ENCODE results near the gene RAB8A.
"Not testable (repeated sequence)": the region's sequence is repeated elsewhere in the genome, so short reads cannot be mapped to it uniquely, and the experiment has no call there.

The RAB8A gene

DNA sequence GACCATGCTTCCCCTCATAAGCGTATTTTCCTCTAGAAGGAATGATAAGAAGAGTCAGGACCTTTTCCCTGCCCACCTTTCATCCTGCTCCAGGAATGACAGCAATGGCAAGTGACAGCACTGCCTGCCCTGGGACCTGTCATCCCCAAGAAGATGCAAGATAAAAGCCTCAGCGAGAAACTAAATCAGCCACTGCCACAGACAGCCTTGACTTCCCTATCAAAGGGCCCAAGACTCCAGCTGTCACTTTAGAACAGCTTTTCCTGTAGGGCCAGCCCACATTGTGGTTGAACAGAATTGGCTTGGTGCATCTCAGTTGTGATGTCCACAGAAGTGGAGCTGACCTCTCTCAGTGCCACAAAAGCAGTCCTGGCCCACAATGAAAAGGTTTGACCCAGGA lies 1.1 kb downstream of the RAB8A start:
- DNase-seq (ENCODE audit: low read depth, low spot score), result no peak

DNA sequence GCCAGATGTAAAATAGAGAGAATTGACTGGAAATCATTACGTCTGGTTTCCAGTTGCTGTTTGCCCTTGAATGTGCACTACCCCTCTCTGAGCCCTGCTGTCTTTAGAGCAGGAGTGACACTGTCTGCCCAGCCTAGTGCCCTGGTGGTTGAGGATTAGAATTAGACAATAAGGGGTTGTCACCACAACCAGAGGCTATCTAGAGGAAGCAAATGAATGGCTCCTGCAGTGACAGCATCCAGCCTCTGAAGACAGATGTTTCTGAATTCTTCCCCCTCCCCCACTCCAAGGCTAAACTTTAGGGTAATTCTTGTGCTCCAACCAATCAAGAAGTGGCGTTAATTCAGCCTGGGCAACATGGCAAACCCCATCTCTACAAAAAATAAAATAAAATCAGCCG lies 2.0 kb downstream of the RAB8A start:
- DNase-seq (ENCODE audit: low read depth, low spot score), result no peak

DNA sequence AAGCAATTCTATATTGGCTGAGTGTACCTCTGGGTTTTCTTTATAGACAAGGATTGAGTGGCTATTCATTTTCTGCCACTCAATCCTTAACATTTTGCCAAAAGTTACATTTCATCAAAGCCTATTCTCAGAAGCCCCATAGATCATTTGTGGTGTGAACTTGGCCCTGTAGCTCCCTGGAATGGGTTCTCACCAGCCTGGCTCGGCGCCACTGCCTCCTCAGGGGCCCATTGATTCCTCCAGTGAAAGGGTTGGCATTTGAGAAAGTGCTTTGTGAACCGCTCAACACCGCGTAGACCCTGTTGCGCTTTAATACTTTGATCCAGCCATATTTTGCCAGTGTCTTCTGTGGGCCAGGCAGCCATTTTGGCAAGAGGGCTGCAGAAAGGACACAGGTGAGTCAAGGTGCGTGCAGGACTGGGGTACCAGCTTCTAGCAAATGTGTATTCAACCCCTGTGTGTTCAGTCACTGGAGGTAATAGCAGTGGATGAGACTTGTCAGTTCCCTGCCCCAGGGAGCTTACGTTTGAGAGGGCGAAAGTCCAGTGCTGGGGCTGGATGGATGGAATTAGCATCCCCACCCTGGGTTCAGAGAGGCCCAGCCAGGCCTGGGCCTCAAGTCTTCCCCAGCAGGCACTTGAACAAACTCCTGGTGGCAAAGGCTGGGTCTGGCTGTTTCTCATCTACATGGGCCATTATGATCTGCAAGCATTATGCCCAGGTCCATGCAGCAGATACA lies 3.8 kb downstream of the RAB8A start:
- no peak for DNase-seq (ENCODE audit: low read depth, low spot score)

DNA sequence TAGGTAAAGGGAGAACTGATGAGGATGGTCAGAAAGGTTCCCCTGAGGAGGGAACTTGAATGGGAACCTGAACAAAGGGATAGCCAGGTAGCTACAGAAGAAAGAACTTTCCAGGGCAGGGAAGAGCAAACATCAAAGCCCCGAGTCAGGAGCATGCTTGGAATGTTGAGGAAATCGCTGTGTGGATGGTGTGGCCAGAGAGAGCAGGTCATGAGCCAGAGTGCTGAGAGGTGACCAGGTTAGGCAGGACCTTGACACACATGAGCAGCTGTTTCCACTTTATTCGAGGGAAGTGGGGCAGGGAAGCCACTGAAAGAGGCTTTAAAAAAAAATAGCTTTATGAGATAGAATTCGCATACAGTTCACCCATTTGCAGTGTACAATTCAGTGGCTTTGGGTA lies 4.4 kb downstream of the RAB8A start:
- no peak for DNase-seq (ENCODE audit: low read depth, low spot score)

DNA sequence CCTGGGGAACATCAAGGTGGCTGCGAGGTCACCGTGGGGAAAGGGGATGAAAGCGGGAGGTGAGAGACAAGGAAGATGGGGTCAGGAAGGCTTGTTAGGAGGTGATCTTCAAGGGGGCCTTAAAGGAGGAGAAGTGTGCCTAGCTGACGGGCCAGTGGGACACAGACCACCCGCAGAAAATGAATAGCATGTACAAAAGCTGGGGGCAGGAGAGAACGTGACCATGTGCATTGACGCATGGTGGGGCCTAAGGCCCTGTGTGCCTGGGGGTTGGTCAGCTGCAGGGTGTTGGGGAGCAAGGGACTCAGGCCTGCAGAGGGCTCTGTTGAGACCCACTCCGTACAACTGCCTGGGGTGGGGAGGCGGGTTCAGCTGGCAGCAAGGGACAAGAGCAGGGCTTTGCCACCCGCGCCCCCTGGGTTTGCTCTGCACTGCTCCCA lies 5.9 kb downstream of the RAB8A start:
- no peak for DNase-seq (ENCODE audit: low read depth, low spot score)

DNA sequence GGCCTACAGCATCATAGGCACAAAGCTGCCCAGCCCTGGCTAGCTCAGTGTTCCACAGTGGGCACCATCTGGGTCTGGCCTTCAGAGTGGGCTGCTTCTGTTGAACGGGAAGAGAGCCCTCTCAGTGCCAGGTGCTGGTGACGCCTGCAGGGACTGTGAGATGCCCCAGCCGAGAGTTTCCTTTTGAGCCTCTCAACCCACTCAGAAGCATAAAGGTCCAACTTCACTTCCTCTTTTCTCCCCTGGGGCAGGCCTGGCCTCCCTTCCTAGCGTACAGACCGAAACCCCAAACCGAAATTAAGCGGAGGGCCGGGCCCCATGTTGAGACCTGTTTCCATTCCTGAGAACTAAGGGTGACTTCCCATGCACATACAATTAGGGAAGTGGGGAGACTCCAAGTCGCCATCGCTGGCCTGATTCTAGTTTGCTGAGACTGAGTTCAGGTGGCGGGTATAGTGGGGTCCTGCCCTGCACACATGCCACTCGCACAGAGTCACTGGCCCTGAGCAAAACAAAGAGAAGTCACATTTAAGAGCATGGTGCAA lies 6.9 kb downstream of the RAB8A start:
- DNase-seq (ENCODE audit: low read depth, low spot score), result no peak

GRCh38 chr19:16119075-16119857 lies 7.6 kb downstream of the RAB8A start:
- DNase-seq (ENCODE audit: low read depth, low spot score), result not testable (repeated sequence)

DNA sequence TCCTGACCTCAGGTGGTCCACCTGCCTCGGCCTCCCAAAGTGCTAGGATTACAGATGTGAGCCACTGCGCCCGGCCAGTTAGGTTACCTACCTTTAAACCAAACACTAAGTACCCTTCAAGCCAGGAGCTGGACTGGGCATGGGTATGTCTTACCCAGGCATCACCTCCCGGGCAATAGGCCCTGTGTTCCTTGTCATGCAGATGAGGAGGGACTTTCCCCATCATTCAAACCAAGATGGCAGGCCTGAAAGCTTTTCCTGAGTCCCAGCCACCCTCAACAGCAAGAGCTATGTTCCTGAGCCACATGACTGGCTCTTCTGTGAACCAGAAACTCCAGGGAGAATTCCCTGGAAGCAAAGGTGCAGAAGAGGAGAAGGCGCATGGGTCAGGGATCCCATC lies 9.5 kb downstream of the RAB8A start:
- DNase-seq (ENCODE audit: low read depth, low spot score), result no peak

GRCh38 chr19:16121967-16122366 lies 10.3 kb downstream of the RAB8A start:
- DNase-seq (ENCODE audit: low read depth, low spot score), result no peak

DNA sequence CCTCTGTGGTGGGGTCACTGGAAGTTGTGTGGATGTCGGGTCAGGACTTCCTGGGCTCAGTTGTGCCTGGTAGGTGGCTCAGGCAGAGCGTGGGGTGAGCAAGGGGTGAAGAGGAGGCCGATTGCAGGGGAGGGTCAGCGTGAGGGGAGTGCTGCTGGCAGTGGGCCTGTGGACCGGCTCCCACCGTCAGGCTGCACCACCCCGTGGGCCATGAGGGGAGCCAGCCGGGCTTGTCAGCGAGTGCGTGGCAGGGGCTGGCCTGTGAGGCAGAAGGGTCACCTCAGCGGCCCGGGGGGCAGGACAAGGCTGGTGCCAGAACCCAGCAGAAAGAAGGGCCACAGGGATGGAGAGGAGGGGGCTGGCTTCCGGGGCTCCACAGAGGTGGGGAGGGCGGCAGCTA lies 13.3 kb downstream of the RAB8A start:
- no peak for DNase-seq (ENCODE audit: low read depth, low spot score)

DNA sequence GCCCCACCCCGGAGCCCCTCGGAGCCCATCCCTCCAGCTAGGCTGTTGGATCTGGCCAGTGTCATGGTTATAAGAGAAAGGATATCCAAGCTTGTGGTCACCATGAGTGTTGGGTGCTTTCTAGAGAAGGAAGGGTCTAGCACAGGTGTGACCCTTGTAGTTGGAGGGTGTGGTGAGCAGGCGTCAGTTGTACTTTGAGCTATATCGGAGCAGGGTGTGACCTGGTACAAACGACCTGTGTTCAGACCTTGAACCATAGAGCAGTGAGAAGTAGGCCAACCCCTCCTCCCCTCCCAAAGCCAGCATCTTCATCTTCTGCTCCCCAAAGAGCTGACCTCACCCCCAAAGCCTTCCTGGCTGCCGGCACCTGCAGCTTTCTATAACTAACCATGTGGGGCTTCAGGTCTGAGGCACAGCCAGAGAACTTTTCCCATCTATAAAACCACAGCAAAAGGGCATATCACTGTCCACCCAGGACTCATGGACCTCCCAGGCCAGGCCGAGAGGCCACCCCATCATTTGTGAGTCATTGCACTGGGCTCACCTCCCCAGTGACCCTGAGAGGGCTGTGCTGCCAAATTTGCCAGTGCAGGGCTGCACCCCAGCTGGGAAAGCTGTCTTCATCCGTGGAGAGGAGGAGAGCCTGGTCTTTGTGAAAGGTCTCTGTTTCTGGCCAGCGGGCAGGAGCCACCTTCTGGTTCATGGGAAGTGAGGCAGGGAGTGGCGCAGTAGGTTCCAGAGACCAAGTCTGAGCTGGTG lies 14.2 kb downstream of the RAB8A start:
- DNase-seq (ENCODE audit: low read depth, low spot score), result no peak

DNA sequence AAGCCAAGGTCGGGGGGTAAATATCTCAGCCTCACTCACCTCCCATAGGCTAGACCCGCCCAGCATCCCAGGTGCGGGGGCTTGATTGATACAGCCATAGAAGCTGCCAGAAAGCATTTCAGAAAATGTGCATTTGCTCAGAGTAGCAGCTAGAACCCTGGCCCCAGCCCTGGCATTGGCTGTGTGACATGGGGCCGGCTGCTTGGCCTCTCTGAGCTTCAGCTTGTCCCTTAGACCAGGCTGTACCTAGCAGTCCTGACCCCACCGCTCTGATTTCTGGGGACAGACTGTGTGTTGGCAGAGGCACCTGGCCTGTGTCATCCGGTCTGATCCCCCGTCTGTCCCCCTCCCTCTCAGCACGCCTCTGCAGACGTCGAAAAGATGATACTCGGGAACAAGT lies 15.4 kb downstream of the RAB8A start:
- no peak for DNase-seq (ENCODE audit: low read depth, low spot score)

DNA sequence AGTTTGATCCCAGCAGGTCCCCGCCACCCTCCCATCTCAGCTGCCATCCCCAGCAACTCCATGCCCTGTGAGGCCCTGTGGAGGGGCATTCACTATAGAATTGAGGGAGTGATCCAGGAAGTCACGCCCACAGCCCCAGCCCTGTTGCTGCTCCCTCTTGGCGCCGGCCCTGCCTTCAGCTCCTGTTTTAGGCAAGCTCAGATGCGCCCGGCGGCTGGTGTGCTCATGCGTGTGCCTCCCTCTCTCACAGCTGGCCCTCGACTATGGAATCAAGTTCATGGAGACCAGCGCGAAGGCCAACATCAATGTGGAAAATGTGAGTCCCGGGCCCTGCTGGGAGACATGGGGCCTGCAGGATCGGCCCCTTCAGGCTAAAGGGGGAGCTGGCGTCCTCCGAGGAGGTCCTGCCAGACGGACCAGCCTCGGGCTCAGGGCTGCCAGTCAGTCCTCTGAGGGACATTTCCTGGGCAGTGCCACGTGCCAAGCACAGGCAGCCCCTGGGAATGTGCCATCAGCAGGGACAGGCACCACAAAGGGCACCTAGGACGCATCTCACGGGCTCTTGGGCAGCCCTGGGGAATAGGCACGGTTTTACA lies 16.2 kb downstream of the RAB8A start:
- no peak for DNase-seq (ENCODE audit: low read depth, low spot score)

DNA sequence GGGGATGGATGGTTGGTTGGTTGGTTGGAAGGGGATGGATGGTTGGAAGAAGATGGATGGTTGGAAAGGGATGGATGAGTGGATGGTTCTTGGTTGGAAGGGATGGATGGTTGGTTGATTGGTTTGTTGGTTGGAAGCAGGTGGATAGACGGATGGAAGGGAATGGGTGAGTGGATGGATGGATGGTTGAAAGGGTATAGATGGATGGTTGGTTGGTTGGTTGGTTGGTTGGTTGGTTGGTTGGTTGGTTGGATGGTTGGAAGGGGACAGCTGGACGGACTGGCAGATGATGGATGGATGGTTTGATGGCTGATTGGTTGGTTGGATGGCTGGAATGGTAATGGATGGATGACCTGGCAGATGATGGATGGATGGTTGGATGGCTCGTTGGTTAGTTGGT lies 20.0 kb downstream of the RAB8A start:
- no peak for DNase-seq (ENCODE audit: low read depth, low spot score)

DNA sequence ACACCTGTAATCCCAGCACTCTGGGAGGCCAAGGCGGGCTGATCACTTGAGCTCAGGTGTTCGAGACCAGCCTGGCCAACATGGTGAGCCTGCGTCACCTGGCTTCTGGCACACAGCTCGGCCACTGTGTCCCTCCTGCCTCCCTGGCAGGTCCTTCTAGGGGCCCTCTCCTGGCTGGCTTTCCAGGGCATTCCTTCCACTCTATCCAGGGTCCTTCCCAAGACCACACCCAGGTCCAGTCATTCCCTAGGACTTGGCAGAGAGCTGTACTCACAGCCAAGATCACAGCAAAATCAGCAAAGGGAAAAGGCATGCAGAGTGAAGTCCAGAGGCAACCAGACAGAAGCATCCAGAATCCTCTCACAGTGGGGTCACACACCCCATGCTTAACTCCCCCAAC lies 22.1 kb downstream of the RAB8A start:
- DNase-seq (ENCODE audit: low read depth, low spot score), result no peak

DNA sequence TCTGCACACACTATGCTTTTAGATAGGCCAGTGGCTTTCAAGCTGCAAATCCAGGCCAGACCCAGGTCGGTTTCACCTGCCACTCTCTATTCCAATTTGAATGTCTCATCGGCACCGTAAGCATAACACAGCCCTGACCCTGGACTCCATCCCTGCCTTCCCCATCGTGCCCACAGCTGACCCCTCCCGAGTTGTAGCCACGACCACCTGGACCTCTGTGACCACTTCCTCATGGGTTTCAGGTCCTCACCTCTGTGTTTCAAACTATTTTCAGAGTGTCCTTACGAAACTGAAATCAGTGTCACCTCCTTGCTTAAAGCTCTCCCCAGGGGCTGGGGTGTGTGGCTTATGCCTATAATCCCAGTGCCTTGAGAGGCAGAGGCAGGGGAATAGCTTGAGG lies 22.8 kb downstream of the RAB8A start:
- no peak for DNase-seq (ENCODE audit: low read depth, low spot score)

DNA sequence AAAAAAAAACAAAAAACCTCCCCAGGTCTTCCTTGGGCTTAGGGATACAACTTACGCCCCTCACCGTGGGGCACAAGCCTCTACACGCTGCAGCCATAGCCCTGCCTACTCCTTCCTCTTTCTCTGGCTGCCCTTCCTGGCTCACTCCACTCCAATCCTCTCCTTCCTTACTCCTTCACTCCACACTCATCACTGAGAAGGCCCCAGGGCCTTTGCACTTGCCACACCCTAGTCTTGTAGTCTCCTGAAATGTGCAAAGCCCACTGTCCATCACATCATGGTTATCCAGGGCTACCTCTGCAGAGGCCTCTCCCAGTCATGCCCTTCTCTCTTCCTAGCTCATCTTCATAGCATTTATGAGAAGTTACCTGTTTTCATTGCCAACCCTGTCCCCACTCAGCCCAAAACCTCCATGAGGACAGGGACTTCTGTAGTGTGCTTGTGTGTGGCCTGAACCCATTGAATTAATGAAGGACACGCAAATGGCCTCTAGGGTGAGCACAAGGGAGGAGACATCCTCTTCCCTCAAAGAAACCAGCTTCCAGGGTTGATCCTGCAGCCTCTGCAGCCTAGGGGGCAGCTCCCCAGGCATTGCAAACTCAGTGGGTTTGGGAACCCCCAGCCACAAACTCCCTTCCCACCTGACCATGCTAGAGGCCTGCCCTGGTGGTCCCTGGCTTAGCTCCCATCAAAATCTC lies 23.9 kb downstream of the RAB8A start:
- no peak for DNase-seq (ENCODE audit: low read depth, low spot score)

DNA sequence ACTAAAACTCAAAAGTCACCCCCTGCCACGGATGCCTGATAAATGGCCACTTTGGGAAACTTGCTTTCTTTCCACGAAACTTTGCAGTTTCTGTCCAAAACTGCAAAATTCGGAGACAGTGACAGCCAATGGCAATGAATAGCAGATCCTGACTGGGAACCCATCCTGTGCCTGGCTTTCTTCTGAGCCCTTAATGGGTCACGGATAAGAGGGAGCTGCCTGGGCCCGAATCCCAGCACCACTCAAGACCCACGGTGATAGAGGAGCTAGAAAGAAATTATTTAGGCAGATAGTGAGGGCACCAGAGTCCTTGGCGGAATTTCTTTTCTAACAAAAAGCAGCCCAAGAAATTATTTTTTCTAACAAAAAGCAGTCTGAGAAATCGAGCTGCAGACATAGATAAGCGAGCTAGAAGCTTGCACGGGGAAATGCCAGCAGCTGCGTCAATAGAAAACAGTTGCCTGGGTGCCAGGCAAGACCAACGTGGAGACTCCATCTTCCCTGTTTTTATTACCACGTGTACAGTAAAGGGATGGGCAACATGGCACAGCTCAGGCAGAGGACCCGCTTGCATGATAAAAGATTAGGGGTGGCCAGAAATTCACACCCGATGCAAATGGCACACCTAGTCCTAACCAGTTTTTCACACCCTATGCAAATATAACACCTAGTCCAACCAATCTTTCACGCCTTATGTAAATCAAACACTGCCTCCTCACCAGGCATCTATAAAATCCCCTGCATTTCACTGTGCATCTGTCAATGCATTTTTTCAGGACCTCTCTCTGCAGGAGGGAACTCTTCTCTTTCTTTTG lies 24.7 kb downstream of the RAB8A start:
- no peak for DNase-seq (ENCODE audit: low read depth, low spot score)

DNA sequence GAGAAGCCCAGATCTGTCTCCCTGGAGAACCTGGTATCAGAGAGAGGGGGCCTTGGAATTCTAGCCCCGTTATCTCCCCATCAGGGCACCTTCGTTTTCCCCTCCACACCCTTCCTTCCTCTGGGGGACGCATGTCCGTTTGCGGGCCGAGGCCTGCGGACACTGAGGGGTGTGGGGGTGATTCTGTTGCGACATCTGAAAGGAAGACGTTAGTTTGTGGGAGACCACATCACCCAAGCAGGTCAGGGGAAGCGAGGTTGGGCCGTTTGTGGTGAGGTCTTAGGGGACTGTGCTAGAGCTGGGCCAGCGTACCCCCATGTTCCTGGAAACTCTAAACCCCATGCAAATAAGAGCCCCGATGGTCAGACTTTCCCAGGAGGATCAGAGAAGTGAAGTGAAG lies 28.1 kb downstream of the RAB8A start:
- DNase-seq (ENCODE audit: low read depth, low spot score), result no peak

DNA sequence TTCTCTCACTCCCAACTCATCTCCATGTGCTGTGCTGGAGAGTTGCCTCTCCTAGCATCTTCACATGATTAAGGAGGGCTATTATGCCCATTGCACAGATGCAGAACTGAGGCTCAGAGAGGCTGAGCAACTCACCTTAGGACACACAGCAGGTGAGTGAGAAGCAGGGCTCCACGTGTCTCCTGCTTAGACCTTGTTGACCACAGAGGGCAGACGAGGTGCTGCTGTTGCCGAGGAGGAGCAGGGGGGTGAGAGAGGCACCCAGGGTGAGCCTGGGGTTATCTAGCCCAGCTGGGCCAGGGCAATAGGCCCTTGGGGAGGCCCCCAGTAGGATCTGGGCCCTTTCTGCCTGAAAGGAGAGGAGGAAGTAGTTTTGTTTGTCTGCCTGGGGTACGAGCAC lies 29.4 kb downstream of the RAB8A start:
- DNase-seq (ENCODE audit: low read depth, low spot score), result no peak
